CD4-positive, alpha-beta T cell treated with Interleukin-17A for 1 hour (primary cell): Measurements from ENCODE around the gene INPP5A.

Experiments
- DNase-seq: peaks from one replicate; pipeline ENCODE4 v3.0.0-alpha.2; 2020

Gene INPP5A

DNA sequence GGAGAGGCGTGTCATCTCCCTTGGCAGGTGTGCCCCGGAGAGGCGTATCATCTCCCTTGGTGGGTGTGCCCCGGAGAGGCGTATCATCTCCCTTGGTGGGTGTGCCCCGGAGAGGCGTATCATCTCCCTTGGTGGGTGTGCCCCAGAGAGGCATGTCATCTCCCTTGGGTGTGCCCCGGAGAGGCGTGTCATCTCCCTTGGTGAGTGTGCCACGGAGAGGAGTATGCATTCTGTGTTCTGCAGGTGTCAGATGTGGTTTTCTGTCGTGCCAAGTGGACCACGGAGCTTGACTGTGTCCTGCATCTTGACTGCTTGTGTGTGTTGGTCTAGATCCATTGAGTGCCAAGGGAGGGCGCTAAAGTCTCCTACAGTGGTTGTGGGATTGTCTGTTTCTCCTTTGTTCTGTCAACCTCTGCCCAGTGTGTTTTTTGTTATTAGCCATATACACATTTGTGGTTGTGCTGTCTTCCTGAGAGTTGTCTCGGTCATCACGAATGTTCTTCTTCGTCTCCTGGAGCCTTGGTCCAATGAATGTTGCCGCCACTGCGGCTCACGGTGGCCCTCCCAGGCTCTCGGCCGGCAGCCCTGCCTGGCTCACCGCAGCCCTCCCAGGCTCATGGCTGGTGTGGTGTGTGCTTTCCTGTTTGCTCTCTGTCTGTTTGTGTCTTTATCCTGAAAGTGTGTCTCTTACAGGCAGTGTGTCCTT is 96.8 kb downstream of the INPP5A start:
- no peak for DNase-seq

DNA sequence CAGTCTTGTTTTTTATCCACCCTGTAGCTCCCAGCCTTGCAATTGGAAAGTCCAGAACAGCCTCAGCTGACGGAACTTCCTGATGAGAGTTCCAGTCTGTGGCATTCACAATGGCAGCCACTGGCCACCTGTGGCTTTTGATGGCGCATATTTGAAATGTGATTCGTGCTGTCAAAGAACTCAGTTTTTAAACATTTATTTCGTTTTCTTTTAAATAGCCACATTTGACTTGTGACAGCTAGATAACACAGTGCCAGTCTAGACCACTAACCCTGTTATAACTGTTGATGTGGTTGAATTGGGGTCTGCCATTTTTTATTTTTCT is 97.3 kb downstream of the INPP5A start:
- DNase-seq: no peak

DNA sequence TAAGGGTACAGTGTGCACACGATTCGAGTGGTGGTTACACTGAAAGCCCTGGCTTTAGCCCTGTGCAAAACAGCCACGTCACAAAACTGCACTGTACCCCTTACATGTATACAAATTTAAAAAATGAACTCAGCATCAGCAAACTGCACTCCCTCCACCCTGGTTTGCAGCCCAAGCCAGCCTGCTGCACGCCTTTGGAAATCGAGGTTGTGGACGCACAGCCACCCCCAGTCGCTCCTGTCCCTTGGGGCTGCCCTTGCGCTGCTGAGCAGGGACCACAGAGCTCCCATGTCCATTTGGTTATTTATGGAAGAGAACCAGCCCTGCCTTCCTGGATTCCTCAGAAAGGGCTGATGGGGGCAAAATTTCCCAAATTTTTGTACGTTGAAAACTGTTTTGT is 98.8 kb downstream of the INPP5A start:
- DNase-seq: no peak

DNA sequence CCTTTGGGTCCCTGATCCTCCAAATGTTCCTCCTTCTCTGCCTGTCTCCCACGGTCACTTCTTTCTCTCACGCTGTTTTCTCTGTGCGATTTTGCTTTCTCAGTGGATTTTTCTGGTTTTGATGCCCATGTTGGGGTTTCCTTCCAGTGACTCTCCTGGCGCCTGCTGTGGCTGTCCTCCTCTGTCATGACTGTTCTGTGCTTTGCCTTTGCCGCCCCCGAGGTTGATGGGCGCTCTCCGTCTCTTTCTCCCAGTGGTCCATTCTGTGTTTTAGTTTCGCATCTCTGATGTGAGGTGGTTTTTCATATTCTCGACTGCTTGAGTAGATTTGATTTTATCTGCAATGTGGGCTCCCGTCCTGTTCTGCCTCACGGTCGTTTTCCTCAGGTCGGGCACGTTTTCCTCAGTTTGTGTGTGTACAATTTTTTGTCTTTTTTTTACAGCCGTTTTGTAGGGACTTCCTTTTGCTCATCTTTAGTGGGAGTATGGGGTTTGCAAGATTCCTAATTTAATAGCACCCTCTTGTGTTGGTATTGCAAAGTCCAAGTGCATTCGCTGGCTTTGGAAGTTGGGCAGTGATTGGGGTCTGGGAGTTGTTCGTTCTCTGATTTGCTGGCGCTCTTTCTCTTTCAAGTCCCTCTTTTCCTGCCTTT is 100.0 kb downstream of the INPP5A start:
- DNase-seq: peak; percentile 66

DNA sequence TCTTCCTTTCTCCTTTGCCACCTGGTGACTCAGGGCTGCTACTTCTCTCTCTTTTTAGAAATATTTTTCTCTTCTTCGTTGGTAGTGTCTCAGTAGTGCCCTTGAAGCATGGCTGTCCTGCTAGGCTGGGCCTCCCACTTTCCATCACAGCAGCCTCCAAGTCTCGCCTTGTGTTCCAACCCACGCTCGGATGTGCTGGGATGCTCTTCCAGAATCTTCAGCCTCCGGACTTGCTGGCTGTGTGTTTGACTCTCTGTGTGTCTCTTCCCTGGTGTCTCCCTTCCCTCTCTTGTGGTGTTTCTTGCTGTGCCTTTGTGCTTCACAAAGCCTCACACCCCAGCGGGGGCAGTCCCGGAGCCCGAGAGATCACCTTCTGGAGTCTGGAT is 100.5 kb downstream of the INPP5A start:
- no peak for DNase-seq

DNA sequence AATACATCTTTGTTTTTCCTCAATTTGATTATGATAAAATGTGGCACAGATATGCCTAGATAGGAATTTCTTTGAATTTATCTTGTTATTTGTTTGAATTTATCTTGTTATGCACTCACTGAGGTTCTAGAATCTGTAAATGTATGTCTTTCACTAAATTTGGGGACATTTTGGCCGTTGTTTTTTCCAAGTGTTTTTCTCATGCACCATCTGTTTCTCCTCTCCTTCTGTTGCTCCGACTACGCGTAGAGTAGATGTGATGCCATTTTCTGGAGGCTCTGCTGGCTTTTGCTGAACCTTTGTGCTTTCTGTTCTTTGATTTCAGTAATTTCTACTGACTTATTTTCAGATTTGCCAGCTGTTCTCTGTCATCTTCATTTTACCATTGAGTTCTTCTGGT is 101.9 kb downstream of the INPP5A start:
- DNase-seq: no peak

DNA sequence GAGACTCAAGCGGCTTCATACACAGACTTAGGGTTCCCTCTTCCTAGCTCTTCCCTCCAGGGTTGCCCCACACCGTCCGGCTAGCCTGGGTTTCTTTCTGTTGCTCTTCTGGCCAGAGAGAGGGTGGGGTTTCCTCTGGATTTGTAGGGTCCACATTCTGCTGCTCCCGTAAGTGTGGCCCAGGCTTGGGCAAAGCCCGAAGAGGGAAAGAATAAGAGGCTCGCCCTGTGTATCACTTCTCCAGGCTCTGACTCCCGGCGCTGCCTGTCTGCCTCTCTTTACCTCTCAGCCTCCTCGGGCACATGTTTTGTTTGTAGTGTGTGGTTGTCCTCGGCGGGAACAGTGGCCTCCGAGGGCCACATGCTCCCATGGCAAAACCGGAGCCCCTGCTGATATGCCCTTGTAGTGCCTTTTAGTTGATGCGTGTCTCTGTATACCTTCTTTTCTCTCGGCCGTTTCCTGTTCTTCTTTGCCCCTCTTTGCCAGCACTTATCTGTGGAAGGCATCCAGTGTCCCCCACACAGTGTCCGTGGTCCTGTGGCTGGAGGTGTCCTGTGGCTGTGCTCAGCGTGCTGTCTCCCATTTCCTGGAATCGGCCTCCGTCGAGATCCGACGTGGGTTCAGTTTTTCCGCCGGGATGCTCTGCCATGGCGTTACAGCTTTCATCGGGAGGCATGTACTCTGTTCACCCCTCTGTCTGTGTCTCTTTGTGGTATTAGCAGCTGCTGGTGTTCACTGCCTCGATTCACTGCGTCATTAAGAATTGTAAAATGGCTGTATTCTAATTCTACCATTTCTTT is 102.9 kb downstream of the INPP5A start:
- no peak for DNase-seq

DNA sequence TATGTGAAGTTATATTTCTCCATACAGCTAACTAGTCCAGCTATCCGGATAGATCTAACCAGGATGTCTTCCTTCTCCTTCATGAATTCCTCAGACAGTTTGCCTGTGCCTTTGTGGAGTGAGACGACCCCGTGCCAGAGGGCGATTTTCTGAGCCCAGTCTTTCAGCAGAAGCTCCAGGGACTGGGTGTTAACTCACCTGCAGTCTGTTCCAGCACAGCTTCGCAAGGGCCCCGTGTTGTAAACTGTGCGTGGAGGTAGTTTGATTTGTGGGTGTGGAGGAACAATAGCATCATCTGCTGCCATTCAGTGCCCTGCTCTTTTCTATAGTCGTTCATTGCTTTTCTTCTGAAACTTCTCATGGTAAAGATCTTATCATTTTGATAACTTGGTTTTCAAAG is 103.8 kb downstream of the INPP5A start:
- DNase-seq: no peak

DNA sequence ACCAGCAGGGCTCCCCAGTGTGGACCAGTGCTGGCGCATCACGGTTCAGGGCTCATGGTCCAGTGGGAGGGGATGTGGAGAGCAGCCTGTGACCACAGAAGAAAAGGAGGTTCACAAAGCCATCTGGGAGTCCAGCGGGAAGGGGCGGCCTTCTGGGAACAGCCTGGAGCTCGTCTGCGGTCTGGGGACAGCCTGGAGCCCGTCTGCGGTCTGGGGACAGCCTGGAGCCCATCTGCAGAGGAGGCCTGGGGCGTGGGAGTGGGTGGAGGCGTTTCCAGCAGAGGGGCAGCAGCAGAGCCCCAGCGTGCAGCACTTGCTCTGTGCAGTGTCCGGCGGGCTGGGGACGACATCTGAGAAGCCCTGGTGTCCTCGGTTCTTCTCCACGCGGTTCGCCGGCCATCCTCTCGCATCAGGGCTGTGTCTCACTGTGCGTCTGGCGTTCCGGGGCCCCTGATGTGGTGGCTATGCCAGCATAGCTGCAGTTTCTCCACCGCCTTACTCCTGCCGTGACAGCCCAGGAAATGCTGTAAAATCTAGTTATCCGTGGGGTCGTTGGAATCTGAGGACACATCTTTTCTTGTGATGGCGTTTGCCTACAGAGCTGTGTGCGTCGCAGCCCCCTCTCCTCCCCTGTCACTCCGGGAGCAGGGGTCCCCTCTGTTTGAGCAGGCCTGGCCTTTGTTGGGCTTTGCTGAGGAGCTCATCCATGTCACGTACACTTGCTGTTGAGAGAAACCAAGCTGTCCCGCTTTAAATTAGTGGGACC is 104.6 kb downstream of the INPP5A start:
- DNase-seq: no peak

DNA sequence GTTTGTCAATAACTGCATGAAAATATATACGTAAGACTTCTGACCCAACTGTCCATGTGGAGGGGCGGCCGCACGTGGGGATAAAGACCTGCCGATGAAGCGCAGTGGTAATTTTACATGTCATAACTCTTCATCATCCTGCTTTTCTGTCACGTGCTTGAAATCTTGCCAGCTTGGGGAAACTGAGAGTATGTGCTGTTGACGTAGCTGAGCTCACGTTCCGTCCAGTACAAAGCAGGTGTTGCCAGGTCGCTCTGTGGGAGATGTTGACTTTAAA is 105.1 kb downstream of the INPP5A start:
- no peak for DNase-seq

DNA sequence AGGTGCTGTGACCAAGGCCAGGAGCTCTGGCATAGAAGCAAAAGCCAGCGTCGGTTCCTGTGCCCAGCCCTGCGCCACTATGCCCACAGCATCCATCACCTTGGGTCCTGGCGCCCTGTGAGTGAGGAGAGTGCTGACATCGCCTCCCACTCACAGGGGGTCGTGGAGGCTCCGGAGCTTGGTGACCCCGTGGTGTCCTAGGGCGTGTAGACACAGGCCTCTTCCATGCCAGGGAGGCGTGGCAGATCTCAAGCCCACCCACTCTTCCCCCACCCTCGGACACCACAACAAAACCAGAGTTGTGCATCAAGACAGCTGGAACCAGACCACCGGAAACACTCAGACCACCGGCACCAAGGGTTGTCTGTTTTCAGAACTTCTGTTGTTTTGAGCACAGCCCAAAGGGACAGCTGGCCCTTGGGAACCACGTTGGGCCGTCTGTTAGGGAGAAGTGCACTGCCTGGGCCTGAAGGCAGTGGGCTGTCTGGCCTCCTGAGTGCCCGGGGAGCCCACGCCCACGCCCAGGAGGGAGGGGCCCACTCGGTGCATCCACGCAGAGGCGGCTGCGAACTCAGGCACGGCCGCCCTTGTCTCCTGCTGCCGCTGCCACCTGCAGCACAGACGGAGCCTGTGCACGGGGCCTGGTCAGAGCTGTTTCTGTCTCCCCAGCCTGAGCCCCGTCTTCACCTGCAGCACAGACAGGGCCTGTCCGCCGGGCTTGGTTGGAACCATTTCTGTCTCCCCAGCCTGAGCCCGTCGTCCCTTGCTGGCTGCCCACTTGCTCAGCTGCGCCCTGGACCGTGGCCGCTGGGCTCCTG is 106.3 kb downstream of the INPP5A start:
- no peak for DNase-seq

DNA sequence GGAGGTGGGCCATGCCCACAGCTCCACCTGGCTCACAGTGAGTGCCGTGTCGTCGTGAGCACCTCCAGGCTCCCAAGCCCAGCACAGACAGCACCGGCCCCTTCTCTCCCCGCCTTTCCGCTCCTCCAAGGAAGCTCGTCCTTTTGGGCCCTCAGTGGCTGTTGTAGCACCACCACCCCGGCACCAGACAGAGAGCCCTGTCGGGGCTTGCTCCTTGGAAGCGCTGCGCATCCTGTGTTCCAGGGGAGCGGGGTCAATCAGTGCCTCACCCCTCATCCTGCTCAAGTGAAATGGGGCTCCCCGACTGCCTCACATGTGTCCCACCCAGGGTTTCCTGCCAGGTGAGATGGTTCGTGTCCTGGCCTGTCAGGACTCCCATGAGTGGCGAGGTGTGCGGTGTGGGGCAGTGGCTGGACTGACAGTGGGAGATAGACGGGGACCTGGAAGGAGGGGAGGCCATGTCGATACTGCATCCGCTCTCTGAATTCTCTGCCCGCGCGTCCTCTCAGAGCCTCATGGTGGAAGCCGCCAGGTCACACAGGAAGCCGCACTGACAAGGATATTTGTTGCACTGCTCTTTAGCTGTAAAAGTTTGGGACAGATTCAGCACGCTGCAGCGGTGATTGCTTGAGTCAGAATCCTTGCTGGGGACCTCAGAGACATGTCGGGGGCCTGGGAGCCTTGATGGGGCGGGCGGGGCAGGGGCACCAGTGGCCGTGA is 107.1 kb downstream of the INPP5A start:
- no peak for DNase-seq

DNA sequence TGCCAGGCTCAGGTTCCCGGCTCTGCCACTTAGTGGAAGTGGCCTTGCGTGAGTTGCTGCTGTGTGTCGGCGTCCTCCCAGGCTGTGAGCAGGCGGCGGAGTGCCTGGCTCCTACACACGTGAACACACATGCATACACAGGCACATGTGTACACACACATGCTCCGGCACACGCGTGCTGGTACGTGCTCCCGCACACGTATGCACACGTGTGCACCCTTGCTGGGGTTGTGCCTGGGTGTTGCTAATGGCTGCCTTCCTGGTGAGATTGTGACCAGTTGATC is 107.6 kb downstream of the INPP5A start:
- DNase-seq: no peak

DNA sequence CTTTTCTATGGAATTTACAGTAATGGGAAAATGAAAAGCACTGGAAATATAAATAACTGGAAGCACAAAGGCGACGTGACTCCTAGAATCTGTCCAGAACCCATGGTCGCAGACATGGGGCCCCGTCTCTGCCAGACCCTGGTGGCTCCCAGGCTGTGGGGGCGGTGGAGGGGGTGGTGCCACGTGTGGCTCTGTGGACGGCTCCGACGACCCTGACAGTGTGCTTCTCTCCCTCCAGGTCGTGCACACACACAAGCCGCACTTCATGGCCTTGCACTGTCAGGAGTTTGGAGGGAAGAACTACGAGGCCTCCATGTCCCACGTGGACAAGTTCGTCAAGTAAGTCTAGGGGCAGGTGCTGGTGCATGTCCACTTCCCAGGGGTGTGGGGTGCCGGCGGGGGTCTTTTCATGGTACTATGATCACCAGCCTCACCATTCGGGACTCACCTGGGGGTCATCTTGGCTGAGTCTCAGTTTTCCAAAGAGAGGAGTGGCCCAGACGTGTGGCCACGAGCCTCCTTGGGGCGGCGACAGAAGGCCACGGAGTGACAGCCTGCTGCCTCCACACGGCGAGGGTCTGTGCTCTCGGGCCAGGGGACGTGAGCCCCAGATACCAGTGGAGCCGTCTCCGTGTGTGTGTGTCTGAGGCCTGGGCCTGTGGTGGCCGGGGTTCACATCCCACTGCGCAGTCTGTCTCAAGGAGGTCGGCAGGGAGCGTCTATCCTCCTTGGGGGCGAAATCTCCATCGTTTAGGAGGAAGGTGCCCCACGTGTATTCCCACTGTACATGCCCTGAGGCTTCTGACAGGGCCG is 108.2 kb downstream of the INPP5A start:
- no peak for DNase-seq

DNA sequence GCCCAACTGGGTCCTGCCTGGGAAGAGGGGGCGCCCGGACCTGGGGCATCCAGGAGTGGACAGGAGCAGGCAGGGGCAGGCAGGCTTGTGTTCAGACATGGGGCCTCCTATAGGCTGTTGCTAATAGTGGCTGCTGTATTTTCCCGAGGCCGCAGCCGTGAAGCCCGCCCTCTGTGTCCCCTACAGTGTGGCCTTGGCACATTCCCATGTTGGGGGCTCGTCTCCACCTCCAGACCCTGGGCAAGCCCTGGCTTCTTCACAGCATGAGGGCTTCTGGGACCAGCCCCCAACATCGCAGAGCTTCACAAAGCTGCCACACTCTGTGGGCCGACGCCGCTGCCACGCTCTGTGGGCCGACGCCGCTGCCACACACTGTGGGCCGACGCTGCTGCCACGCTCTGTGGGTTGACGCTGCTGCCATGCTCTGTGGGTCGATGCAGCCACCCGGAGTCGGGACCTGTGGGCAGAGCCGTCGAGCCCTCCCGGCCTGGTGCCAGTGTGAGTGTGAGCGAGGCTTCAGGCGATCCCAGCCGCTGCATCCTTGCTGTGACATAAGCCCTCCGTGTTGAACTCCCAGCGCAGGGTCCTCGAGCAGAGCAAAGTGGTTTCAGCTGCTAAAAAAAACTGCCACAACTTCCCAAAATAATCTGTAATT is 109.0 kb downstream of the INPP5A start:
- no peak for DNase-seq

DNA sequence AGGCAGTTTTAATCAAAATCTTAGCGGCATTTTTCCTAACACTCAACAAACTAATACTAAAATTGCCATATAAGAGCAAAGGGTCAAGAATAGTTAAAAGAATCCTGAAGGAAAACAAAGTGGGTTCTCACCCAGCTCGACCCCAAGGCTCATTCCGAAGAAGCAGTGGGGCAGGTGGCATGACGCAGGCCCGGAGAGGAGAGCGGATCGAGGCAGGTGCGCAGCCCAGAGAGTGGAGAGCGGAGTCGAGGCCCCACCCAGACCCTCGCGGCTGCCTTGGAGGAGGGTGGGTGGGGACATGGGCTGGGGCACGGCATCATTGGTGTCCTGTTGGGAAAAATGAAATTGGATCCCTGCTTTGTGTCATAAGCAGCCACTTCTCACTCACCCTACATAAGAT is 109.8 kb downstream of the INPP5A start:
- DNase-seq: no peak

DNA sequence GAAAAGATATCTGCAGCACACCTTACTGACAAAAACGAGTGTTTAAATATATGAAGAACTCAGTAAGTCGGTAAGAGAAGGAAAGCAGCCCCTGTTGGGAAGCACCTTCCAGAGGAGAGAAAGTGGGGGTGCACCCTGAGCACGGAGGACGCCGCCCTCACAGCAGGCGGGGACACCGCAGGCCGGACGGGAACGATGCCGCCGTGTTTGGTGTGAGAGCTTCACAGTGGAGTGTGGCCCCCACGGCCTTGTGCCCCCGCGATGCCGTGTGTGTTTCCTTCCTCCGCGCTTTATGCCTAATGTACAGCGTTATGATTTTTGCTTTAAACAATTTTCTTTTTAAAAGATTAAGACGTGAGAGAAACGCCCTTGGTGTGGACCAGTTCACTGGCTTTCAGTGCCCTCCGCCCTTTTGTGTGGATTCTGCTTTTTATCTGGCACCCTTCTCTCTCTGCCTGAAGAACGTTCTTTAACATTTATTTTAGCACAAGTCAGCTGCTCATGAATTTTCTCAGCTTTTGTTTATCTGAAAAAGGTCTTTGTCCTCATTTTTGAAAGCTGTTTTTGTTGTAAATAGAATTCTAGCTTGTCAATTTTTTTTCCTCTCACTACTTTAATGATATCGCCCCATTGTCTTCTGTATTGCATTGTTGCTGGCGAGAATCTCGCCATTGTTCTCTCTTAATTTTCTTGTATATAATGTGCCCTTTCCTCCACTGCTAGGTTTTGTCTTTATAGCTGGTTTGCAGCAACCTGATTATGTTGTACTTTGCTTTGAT is 110.7 kb downstream of the INPP5A start:
- no peak for DNase-seq

DNA sequence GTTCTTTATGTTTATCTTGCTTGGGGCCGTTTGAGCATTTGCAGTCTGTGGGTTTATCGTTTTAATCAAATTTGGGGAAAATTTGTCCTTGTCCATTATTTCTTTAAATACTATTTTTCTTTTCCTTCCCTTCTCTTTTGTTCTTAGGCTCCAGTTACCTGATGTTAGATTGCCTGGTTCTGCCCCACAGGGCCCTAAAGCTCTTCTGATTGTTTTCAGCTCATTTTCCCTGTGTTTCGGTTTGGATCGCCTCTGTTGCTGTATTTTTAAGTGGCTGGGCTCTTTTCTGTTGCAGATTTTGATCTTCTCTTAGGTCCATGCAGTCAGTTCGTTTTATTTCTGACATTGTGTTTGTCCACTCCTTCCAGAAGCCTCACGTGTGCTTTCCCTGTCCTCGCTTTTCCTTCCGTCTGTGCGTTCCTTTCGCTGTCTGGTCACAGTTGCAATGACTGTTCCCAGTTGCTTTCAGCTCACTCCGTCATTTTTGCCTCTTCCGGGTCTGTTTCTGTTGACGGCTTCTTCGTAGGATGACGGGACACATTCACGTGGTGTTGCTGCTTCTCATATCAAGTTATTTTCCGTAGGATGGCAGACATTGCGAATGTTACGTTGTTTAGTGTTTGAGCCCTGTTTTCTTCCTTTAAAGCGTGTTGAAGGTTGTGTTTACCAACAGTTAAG is 111.4 kb downstream of the INPP5A start:
- no peak for DNase-seq

DNA sequence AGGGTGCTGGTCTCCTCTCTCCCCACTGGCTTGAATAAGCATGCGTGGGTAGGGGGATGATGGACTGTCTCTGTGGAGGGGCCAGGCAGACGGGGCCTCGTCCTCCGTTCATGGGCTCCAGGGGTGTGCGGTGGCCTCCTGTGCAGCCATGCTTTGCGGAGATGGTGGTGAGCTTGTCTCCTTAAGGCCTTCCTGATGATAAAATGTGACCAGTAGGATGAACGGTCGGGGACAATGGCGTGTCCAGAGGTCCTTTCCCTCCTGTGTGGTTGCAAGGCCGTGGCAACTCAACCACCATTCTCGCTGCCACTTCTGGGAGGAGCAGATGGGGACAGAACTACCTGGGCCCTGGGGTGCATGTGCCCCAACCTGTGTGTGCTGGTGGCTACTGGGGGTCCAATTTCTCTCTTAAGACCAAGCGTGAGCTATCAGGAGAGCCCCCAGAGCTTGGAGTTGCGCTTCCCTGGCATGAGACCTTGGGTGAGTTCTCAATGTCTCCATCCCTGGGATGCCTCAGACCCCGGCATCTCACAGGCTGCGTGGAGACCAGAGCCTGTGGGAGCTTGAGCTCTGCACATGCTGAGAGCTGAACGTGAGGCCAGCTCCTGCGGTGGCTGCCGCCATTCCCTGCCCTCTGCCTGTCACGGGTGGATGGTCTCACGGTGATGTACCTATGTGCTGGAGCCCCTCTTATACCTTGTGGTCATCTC is 112.2 kb downstream of the INPP5A start:
- no peak for DNase-seq
